DND-41 (cell line): ENCODE data around the gene TP73.

ENCODE experiments used
- ATAC-seq: fragments of 200-7000 bp; cut with Tn5 transposase; 3 replicates; pipeline ENCODE4 v1.9.1; 2021; ENCODE audit warnings: low read depth; ENCODE audit not compliant: insufficient read depth
- DNase-seq: peaks from one replicate; pipeline ENCODE4 v3.0.0-alpha.2; 2020
- H2AFZ ChIP-seq: 2 replicates; pipeline ENCODE4 v1.6.0; 2012; ENCODE audit warnings: low read depth, low read length
- H3K27ac ChIP-seq: 2 replicates; pipeline ENCODE4 v1.5.1; 2012; ENCODE audit warnings: low read length, inconsistent platforms
- H3K27me3 ChIP-seq: fragments of 200-600 bp; sonication (generic); 2 replicates; pipeline ENCODE4 v1.6.0; 2012; ENCODE audit warnings: low read length, mild to moderate bottlenecking, inconsistent platforms; ENCODE audit not compliant: insufficient read depth, poor library complexity
- H3K36me3 ChIP-seq: 2 replicates; pipeline ENCODE4 v1.5.1; 2012; ENCODE audit warnings: low read length, inconsistent platforms; ENCODE audit not compliant: insufficient read depth
- H3K4me1 ChIP-seq: 2 replicates; pipeline ENCODE4 v1.5.1; 2012; ENCODE audit warnings: mild to moderate bottlenecking, low read length; ENCODE audit not compliant: insufficient read depth
- H3K4me2 ChIP-seq: 2 replicates; pipeline ENCODE4 v1.6.0; 2012; ENCODE audit warnings: mild to moderate bottlenecking, moderate library complexity, low read length, inconsistent platforms; ENCODE audit not compliant: insufficient read depth
- H3K4me3 ChIP-seq, 2 experiments: fragments of 200-600 bp in 1 of 2; shearing (Covaris generic) in 1 of 2; 2 replicates each; pipeline ENCODE4 v1.5.1; 2012 to 2016; ENCODE audit warnings: inconsistent platforms in 2 of 2, low read length in 2 of 2, mild to moderate bottlenecking in 2 of 2, low read depth in 1 of 2, moderate library complexity in 1 of 2
- H3K79me2 ChIP-seq: 2 replicates; pipeline ENCODE4 v1.6.0; 2012; ENCODE audit warnings: low read length, inconsistent platforms; ENCODE audit not compliant: insufficient read depth
- H3K9ac ChIP-seq: 2 replicates; pipeline ENCODE4 v1.6.0; 2012; ENCODE audit warnings: low read depth, mild to moderate bottlenecking, inconsistent platforms, low read length, moderate library complexity
- H3K9me3 ChIP-seq: 2 replicates; pipeline ENCODE4 v1.5.1; 2012; ENCODE audit warnings: low read length, moderate library complexity, mild to moderate bottlenecking, inconsistent platforms; ENCODE audit not compliant: insufficient read depth, severe bottlenecking
- H4K20me1 ChIP-seq: 2 replicates; pipeline ENCODE4 v1.6.0; 2012; ENCODE audit warnings: low read length; ENCODE audit not compliant: insufficient read depth
- CTCF ChIP-seq: IDR thresholded peaks from 2 replicates; pipeline ENCODE4 v1.5.1; 2012; ENCODE audit warnings: borderline replicate concordance, low read length, moderate library complexity, mild to moderate bottlenecking; ENCODE audit not compliant: poor library complexity, severe bottlenecking; ENCODE audit errors: extremely low read depth
- EZH2 ChIP-seq: IDR thresholded peaks from 3 replicates; pipeline ENCODE4 v1.6.1; 2012; ENCODE audit warnings: borderline replicate concordance, low read depth, mild to moderate bottlenecking, moderate library complexity, low read length, inconsistent platforms; ENCODE audit not compliant: severe bottlenecking

Gene TP73

DNA sequence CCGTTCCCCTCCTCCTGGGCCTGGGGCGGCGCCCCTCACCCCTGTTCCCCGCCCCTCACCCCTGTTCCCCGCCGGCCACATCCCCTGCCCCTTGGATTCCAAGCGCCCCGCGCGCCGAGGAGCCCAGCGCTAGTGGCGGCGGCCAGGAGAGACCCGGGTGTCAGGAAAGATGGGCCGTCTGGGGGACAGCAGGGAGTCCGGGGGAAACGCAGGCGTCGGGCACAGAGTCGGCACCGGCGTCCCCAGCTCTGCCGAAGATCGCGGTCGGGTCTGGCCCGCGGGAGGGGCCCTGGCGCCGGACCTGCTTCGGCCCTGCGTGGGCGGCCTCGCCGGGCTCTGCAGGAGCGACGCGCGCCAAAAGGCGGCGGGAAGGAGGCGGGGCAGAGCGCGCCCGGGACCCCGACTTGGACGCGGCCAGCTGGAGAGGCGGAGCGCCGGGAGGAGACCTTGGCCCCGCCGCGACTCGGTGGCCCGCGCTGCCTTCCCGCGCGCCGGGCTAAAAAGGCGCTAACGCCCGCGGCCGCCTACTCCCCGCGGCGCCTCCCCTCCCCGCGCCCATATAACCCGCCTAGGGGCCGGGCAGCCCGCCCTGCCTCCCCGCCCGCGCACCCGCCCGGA is at the start of gene TP73:
TP73 (plus strand) TSS at position 587 of the 618 bp plus-strand sequence. CDS start 29,850 bp downstream, outside the sequence.
- Histone ChIP-seq H2AFZ (peak within 1 kb of the TSS; percentile 67), H3K79me2 (peaks cover 82% of the 10 kb centered on the region), H3K9me3 (no peaks in the 10 kb centered on the region), H3K36me3 (peaks cover 18% of the 10 kb centered on the region), H3K9ac (peak within 1 kb of the TSS; percentile 65), H3K4me3 (peak within 1 kb of the TSS; percentile 36 to 59; a peak in 3 of 4 replicates), H3K4me1 (peaks cover 54% of the 10 kb centered on the region), H3K27ac (peak within 1 kb of the TSS; percentile 70), H3K4me2 (peak within 1 kb of the TSS; percentile 75), H3K27me3 (no peaks in the 10 kb centered on the region), H4K20me1 (peaks cover 13% of the 10 kb centered on the region; the same call in 1 of the 2 replicates)
- no peak for TF ChIP-seq EZH2
- no peak for TF ChIP-seq CTCF
- peak; percentile 62 for DNase-seq
- ATAC-seq = peak; percentile 60

DNA sequence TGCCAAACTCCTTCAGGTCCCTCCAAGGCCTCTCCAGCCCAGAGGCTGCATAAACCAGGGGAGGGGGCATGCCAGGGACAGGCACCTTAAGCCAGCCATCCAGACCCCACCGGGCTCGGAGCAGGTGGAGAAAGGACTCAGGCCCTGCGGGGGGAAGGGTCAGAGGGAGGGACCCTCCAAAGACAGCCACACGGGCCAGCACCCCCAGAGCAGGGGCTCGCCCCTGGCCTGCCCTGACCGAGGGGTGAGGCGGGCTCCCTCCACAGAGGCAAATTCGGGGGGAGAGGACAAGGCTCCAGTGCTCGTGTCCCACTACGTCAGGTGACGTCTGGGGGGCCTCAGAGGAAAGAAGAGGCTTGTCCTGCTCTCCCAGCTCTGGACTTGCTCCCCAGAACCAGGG is 49.2 kb upstream of the TP73 start:
- ATAC-seq = no peak

GRCh38 chr1:3603571-3604467 is 48.5 kb upstream of the TP73 start:
- DNase-seq (no peak), ATAC-seq (no peak)
- TF ChIP-seq CTCF (no peak), EZH2 (no peak)
- no peak overlapping the region for H3K4me2 ChIP-seq
- H2AFZ ChIP-seq = no peak overlapping the region
- H3K79me2 ChIP-seq = no peaks in the 10 kb centered on the region
- H3K9ac ChIP-seq = no peak overlapping the region
- H3K27ac ChIP-seq = no peak overlapping the region
- no peaks in the 10 kb centered on the region for H3K4me1 ChIP-seq
- H4K20me1 ChIP-seq = peaks cover 2% of the 10 kb centered on the region; the same call in 1 of the 2 replicates
- no peaks in the 10 kb centered on the region for H3K9me3 ChIP-seq
- H3K4me3 ChIP-seq = no peak overlapping the region
- H3K27me3 ChIP-seq = peaks cover under 1% of the 10 kb centered on the region
- H3K36me3 ChIP-seq = no peaks in the 10 kb centered on the region

More for the DNA sequence above, 49.2 kb upstream of the TP73 start:
- Histone ChIP-seq H3K4me1 (no peaks in the 10 kb centered on the region), H3K27me3 (no peaks in the 10 kb centered on the region), H3K27ac (no peak overlapping the region), H3K9me3 (no peaks in the 10 kb centered on the region), H2AFZ (no peak overlapping the region), H3K4me3 (no peak overlapping the region), H3K79me2 (no peaks in the 10 kb centered on the region), H3K9ac (no peak overlapping the region), H3K36me3 (no peaks in the 10 kb centered on the region), H3K4me2 (no peak overlapping the region), H4K20me1 (no peaks in the 10 kb centered on the region; the same call in 1 of the 2 replicates)
- TF ChIP-seq CTCF (no peak), EZH2 (no peak)
- DNase-seq = no peak
